ENCODE data around the gene DDX59. TPM values are rescaled to one million over a fixed set of nuclear protein-coding genes. Genes with fewer than 3 reads are reported as not detected.
"Not testable (repeated sequence)": the region's sequence is repeated elsewhere in the genome, so short reads cannot be mapped to it uniquely, and the experiment has no call there.

The DDX59 gene
- total RNA-seq, 1 donor from 2014 or later, result 19.5 TPM

GRCh38 chr1:200670242-200671118 lies 773 bp upstream of the DDX59 start:
- peak; percentile 78 for DNase-seq (ENCODE audit: low read depth)

GRCh38 chr1:200668514-200669313 lies 993 bp downstream of the DDX59 start:
- DNase-seq (ENCODE audit: low read depth), result no peak

GRCh38 chr1:200666309-200666708 lies 3.4 kb downstream of the DDX59 start:
- no peak for DNase-seq (ENCODE audit: low read depth)

- no peak for DNase-seq (ENCODE audit: low read depth)
Observed at GRCh38 chr1:200665861-200666260, 3.8 kb downstream of the DDX59 start.

GRCh38 chr1:200660719-200661118 lies 9.0 kb downstream of the DDX59 start:
- no peak for DNase-seq (ENCODE audit: low read depth)

- peak; percentile 79 for DNase-seq (ENCODE audit: low read depth)
Observed at GRCh38 chr1:200659269-200659668, 10.4 kb downstream of the DDX59 start.

GRCh38 chr1:200658037-200658818 lies 11.5 kb downstream of the DDX59 start:
- no peak for DNase-seq (ENCODE audit: low read depth)

- DNase-seq (ENCODE audit: low read depth), result no peak
Observed at GRCh38 chr1:200654660-200655059, 15.0 kb downstream of the DDX59 start.

- no peak for DNase-seq (ENCODE audit: low read depth)
Observed at GRCh38 chr1:200653022-200653462, 16.7 kb downstream of the DDX59 start.

GRCh38 chr1:200652378-200652777 lies 17.3 kb downstream of the DDX59 start:
- no peak for DNase-seq (ENCODE audit: low read depth)

GRCh38 chr1:200646515-200646914 lies 23.2 kb downstream of the DDX59 start:
- DNase-seq (ENCODE audit: low read depth), result no peak

GRCh38 chr1:200644021-200644420 lies 25.7 kb downstream of the DDX59 start:
- no peak for DNase-seq (ENCODE audit: low read depth)

GRCh38 chr1:200642481-200642880 lies 27.2 kb downstream of the DDX59 start:
- no peak for DNase-seq (ENCODE audit: low read depth)

GRCh38 chr1:200640963-200641401 lies 28.7 kb downstream of the DDX59 start:
- no peak for DNase-seq (ENCODE audit: low read depth)

- DNase-seq (ENCODE audit: low read depth), result no peak
Observed at GRCh38 chr1:200640373-200640962, 29.2 kb downstream of the DDX59 start.

GRCh38 chr1:200638073-200638472 lies 31.6 kb downstream of the DDX59 start:
- no peak for DNase-seq (ENCODE audit: low read depth)

GRCh38 chr1:200636681-200637080 lies 33.0 kb downstream of the DDX59 start:
- no peak for DNase-seq (ENCODE audit: low read depth)

- no peak for DNase-seq (ENCODE audit: low read depth)
Observed at GRCh38 chr1:200634261-200635122, 35.2 kb downstream of the DDX59 start.

- DNase-seq (ENCODE audit: low read depth), result no peak
Observed at GRCh38 chr1:200631375-200631774, 38.3 kb downstream of the DDX59 start.

- not testable (repeated sequence) for DNase-seq (ENCODE audit: low read depth)
Observed at GRCh38 chr1:200630515-200630899, 39.2 kb downstream of the DDX59 start.

Measured in renal cortical epithelial cell (primary cell).